Endothelial cell of umbilical vein (primary cell): ENCODE data around the gene SLC9C2.

ENCODE experiments used
- CTCF ChIP-seq, 2 donors: IDR thresholded peaks; 1 replicate in 1 of 2; 2 replicates in 1 of 2; pipeline ENCODE4 v1.5.1; 2011; ENCODE audit warnings: low read length in 2 of 2, mild to moderate bottlenecking in 2 of 2, moderate library complexity in 2 of 2, control low read depth in 1 of 2, inconsistent platforms in 1 of 2, low read depth in 1 of 2; ENCODE audit not compliant: insufficient read depth in 1 of 2; ENCODE audit errors: extremely low read depth in 1 of 2
- EZH2 ChIP-seq: IDR thresholded peaks from 2 replicates; pipeline ENCODE4 v1.6.1; 2012; ENCODE audit warnings: borderline replicate concordance, low read depth, mild to moderate bottlenecking, moderate library complexity, low read length, inconsistent platforms; ENCODE audit not compliant: severe bottlenecking
- FOS ChIP-seq: IDR thresholded peaks from 2 replicates; pipeline ENCODE4 v1.6.1; 2011; ENCODE audit warnings: mild to moderate bottlenecking, low read length, moderate library complexity, borderline replicate concordance; ENCODE audit not compliant: insufficient read depth
- GATA2 ChIP-seq: IDR thresholded peaks from 2 replicates; pipeline ENCODE4 v1.7.0; 2011; ENCODE audit warnings: low read depth, mild to moderate bottlenecking, moderate library complexity, mixed read lengths, low read length; ENCODE audit not compliant: insufficient read length, insufficient read depth
- MAX ChIP-seq: IDR thresholded peaks from 2 replicates; pipeline ENCODE4 v1.6.1; 2011; ENCODE audit not compliant: insufficient read depth, insufficient read length
- MYC ChIP-seq: IDR thresholded peaks from one replicate; pipeline ENCODE4 v1.6.1; 2011; ENCODE audit warnings: mild to moderate bottlenecking, low read depth, low read length
- POLR2A ChIP-seq: IDR thresholded peaks from 2 replicates; pipeline ENCODE4 v1.6.1; 2012; ENCODE audit warnings: low read depth, mild to moderate bottlenecking, control low read depth, low read length
- POLR2AphosphoS5 ChIP-seq: IDR thresholded peaks from 2 replicates; pipeline ENCODE4 v1.6.1; 2012; ENCODE audit warnings: low read depth, mild to moderate bottlenecking, control low read depth, low read length, moderate library complexity; ENCODE audit not compliant: insufficient read depth

- TF ChIP-seq CTCF (IDR thresholded peaks at IDR 0.05; ENCODE audit: extremely low read depth in 1 of 2, insufficient read depth in 1 of 2, low read depth in 1 of 2, low read length in 2 of 2) = no peak
- TF ChIP-seq POLR2AphosphoS5 = no peak
- TF ChIP-seq MAX = no peak
- no peak for TF ChIP-seq POLR2A
- TF ChIP-seq EZH2 = no peak
- no peak for TF ChIP-seq MYC
- TF ChIP-seq GATA2 = no peak
- no peak for TF ChIP-seq FOS
Measured at GRCh38 chr1:173616859-173617258, 14.0 kb upstream of the SLC9C2 start.
